GM12878 (cell line): ENCODE results near the gene GPR39. TPM values are rescaled to one million over a fixed set of nuclear protein-coding genes. Genes with fewer than 3 reads are reported as not detected.

ENCODE experiments used
- BCL3 ChIP-seq: IDR thresholded peaks from 2 replicates; pipeline ENCODE4 v1.6.1; 2011; ENCODE audit warnings: borderline replicate concordance, low read depth, mild to moderate bottlenecking, moderate library complexity, low read length; ENCODE audit not compliant: insufficient read depth, poor library complexity, severe bottlenecking
- IRF4 ChIP-seq: IDR thresholded peaks from 2 replicates; pipeline ENCODE4 v1.6.1; 2011; ENCODE audit warnings: low read depth, low read length
- ZBTB40 ChIP-seq: fragments of 450-650 bp; IDR thresholded peaks from 2 replicates; pipeline ENCODE4 v1.6.1; 2016; ENCODE audit warnings: mild to moderate bottlenecking, moderate library complexity, borderline replicate concordance
- ZNF217 ChIP-seq: fragments of 450-650 bp; IDR thresholded peaks from 2 replicates; pipeline ENCODE4 v1.6.1; 2017; ENCODE audit warnings: antibody characterized with exemption, mild to moderate bottlenecking
- polyA plus RNA-seq, 11 experiments: library from polyadenylated mRNA; depleted of rRNA in 4 of 11; unstranded in 6 of 11; stranded (reverse) in 5 of 11; fragments of >200 nt; fragmentation: Nextera tagmentation in 4 of 11; fragmentation: Illumina TruSeq in 1 of 11; extraction: Ambion mirVana in 4 of 11; extraction: Trizol in 1 of 11; gene quantifications; 1 replicate in 1 of 11; 2 replicates in 10 of 11; pipeline versions ENCODE4 v1.2.1 to v1.2.3, GENCODE V29; 2011 to 2016; ENCODE audit warnings: inconsistent platforms in 2 of 11, missing spikeins in 2 of 11, low read depth in 1 of 11
- total RNA-seq, 4 experiments: library from RNA; depleted of rRNA in 3 of 4; stranded (reverse); fragments of >200 nt in 3 of 4; fragmentation: Illumina TruSeq in 1 of 4; extraction: Trizol in 1 of 4; gene quantifications; 2 replicates each; pipeline versions ENCODE4 v1.2.1 to v1.2.3, GENCODE V29; 2013 to 2021
- TF ChIP-seq, protein P1 (sequence below): fragments of 450-650 bp; IDR thresholded peaks from 2 replicates; pipeline ENCODE4 v1.6.1; 2017; ENCODE audit warnings: mild to moderate bottlenecking, moderate library complexity
- TF ChIP-seq, protein P2 (sequence below): fragments of 450-650 bp; IDR thresholded peaks from 2 replicates; pipeline ENCODE4 v1.6.1; 2018; ENCODE audit warnings: borderline replicate concordance, mild to moderate bottlenecking; ENCODE audit not compliant: partially characterized antibody
- TF ChIP-seq, protein P3 (sequence below): IDR thresholded peaks from 2 replicates; pipeline ENCODE4 v1.6.1; 2012; ENCODE audit warnings: low read depth, low read length, improper control_type of control experiment

GPR39 gene
- total and polyA plus RNA-seq, 10 of the 15 experiments (the other 5 are each of a cell fraction or from before 2014, with no cell fraction given): 0.05 to 0.23 TPM; not detected in 8

DNA sequence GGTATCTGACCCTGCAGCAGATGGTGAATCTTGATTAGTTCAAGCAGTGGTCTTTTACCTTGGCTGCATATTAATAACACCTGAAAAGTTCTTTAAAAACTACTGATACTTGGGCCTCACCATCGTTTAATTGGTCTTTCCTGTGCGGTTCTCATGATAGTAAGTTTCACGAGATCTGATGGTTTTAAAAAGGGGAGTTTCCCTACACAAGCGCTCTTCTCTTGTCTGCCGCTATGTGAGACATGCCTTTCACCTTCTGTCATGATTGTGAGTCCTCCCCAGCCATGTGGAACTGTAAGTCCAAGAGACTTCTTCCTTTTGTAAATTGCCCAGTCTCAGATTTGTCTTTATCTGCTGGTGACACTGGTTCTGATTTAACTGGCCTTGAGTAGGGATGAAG lies 151.1 kb downstream of the GPR39 start (continued):
- TF ChIP-seq ZBTB40: no peak
- TF ChIP-seq IRF4: no peak
- TF ChIP-seq, protein P1, sequence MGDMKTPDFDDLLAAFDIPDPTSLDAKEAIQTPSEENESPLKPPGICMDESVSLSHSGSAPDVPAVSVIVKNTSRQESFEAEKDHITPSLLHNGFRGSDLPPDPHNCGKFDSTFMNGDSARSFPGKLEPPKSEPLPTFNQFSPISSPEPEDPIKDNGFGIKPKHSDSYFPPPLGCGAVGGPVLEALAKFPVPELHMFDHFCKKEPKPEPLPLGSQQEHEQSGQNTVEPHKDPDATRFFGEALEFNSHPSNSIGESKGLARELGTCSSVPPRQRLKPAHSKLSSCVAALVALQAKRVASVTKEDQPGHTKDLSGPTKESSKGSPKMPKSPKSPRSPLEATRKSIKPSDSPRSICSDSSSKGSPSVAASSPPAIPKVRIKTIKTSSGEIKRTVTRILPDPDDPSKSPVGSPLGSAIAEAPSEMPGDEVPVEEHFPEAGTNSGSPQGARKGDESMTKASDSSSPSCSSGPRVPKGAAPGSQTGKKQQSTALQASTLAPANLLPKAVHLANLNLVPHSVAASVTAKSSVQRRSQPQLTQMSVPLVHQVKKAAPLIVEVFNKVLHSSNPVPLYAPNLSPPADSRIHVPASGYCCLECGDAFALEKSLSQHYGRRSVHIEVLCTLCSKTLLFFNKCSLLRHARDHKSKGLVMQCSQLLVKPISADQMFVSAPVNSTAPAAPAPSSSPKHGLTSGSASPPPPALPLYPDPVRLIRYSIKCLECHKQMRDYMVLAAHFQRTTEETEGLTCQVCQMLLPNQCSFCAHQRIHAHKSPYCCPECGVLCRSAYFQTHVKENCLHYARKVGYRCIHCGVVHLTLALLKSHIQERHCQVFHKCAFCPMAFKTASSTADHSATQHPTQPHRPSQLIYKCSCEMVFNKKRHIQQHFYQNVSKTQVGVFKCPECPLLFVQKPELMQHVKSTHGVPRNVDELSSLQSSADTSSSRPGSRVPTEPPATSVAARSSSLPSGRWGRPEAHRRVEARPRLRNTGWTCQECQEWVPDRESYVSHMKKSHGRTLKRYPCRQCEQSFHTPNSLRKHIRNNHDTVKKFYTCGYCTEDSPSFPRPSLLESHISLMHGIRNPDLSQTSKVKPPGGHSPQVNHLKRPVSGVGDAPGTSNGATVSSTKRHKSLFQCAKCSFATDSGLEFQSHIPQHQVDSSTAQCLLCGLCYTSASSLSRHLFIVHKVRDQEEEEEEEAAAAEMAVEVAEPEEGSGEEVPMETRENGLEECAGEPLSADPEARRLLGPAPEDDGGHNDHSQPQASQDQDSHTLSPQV: no peak
- TF ChIP-seq, protein P2, sequence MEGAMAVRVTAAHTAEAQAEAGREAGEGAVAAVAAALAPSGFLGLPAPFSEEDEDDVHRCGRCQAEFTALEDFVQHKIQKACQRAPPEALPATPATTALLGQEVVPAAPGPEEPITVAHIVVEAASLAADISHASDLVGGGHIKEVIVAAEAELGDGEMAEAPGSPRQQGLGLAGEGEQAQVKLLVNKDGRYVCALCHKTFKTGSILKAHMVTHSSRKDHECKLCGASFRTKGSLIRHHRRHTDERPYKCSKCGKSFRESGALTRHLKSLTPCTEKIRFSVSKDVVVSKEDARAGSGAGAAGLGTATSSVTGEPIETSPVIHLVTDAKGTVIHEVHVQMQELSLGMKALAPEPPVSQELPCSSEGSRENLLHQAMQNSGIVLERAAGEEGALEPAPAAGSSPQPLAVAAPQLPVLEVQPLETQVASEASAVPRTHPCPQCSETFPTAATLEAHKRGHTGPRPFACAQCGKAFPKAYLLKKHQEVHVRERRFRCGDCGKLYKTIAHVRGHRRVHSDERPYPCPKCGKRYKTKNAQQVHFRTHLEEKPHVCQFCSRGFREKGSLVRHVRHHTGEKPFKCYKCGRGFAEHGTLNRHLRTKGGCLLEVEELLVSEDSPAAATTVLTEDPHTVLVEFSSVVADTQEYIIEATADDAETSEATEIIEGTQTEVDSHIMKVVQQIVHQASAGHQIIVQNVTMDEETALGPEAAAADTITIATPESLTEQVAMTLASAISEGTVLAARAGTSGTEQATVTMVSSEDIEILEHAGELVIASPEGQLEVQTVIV: no peak
- TF ChIP-seq, protein P3, sequence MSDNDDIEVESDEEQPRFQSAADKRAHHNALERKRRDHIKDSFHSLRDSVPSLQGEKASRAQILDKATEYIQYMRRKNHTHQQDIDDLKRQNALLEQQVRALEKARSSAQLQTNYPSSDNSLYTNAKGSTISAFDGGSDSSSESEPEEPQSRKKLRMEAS: no peak
- TF ChIP-seq ZNF217: no peak
- TF ChIP-seq BCL3: no peak
- TF ChIP-seq, all 136 proteins: peak for 0
